SHP77 (cell line): ENCODE measurements around the gene POLE.

Experiments
- DNase-seq, 2 experiments: peaks; one replicate each; lab custom pipeline; 2025; lab: John Stamatoyannopoulos, UW

POLE gene

DNA sequence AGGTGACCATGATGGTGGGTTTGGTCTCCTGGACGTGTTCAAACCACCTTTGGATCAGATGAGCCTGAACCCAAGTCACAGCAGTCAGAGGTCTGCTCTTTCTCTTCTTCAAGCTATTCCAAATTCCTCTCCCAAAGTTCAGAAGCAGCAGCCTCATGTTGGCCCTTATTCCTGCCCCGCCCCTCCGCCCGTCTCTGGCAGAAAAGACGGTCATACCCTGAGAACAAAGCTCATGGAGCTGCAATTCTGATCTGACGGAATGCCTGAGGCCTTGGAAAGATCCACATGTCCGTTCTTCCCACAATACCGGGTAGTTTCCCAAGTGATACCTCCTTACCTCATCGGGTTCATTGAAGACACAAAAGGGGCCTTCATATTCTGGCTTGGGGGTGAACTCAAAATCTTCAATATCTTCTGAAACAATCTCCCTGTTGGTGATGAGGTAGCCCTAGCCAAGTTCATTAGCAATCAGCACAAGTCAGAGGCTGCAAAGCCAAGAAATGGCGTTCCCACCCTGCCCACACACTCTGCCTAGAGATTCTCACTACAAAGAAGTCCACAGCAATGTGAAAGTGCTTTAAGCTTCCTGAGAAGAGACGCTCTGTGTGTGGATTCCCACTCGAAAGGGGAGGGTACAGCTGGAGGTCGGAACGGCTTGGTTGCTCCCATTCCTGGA lies 11.2 kb downstream of the POLE start:
- no peak for DNase-seq

DNA sequence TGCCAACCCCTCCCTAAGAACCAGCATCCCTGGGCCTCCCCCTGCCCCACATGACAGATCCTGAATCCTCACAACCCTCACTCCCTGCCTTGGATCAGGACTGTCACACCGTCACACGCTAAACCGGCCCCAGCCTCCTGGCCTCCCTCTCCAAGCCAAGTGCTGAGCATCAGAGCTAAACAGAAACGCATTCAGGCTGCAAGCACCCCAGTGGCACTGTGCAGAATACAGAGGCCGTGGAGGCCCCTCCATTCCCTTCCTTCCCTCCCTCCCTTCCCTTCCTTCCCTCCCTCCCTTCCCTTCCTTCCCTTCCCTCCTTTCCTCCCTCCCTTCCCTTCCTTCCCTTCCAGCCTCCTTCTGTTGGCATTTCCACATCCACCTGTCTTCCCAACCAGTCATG lies 12.6 kb downstream of the POLE start:
- DNase-seq, result no peak

DNA sequence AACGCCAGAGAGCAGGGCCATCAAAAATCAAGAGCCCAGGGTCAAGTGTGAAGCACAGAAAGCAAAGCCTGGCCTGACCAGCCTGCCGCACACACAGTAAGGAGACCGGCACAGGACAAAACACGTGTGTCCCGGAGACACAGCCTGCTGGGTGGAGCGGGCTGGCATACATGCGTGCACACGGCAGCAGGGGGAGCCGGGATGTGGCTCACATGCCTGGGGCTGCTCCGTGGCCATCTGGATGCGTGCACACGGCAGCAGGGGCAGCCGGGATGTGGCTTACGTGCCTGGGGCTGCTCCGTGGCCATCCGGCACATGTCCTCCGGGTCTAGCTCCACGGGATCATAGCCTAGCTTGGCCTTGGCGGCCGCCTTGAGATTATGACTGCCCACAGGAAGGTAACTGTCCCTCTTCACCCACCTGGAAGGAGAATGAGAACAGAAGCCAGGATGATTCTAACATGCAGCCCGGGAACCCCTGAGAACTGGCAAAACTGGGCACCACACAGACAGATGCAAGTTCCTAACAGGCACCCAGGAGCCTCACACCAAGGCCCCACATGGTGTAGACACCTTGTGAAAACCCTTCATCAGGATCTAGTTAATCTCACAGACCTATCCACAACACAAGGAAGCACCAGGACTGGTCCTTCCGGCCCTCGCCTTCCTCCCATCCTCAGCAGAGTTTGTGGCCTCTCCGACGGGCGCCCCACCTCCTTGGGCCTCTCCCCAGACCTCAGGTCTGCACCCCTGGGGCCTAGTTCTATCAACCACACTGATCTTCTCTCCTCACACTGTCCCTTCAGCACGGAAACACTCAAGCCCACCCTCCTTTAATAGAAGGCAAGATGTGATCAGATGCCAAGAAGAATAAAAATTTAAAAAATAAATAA lies 13.6 kb downstream of the POLE start:
- DNase-seq, result no peak

DNA sequence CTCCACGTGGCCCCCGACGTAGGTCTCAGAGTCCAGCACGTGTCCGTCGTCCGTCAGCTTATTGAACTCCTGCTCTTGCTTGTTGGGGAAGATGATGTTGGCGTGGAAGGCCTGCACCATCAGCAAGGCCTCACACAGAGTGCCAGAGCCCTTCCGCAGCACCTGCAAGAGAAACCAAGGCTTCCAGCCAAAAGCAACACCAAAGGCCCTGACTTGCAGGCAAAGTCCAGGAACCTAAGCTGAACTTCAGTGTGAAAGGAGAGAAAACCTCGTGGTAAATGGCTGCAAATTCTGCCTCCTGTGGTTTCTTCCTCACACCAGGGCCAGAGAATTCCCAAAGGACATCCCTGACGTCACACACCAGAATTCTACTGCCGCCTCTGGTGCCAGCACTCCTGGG lies 14.5 kb downstream of the POLE start:
- DNase-seq, result no peak

DNA sequence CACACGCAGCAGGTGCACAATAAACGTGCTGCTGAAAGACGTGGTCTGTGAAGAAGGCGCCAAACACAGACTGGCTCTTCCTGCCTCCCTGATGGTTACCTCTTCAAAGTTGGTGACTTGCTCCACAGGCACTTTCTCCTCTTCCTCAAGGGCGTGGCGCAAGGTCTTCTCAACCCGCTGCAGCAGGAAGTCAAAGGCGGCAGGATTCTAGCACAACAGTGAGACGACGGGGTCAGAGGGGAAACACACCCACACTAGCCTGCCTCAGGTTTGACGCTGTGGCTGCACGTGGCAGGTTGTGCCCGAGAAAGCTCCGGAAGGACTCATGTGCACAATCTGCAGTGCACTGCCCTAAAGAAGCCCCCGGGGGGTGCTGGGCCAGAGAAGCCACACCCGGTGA lies 15.0 kb downstream of the POLE start:
- no peak for DNase-seq

DNA sequence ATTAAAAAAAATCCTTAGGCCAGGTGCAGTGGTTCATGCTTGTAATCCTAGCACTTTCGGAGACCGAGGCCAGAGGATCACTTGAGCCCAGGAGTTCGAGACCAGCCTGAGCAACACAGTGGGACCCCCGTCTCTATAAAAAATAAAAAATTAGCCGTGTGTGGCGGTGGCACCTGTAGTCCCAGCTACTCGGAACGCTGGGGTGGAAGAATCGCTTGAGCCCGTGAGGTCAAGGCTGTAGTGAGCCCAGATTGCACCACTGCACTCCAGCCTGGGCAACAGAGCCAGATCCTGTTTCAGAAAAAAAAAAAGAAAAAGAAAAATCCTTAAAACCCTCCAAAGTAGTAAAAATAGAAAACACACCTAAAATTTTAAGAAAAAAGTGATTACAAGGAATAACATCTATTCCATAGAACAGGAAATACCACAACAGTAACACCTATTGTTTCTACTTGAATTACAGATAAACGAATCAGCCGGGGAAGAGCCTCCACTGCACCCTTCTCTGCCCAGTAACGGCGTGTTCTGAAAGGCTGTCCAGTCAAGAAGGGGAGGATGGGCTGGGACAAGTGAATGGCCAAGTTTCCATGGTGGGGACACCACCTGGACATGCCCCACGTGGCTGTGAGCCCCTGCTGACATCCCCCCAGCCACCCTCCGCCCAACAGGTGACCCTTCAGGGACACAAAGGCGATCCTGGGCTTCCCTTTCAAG lies 17.8 kb downstream of the POLE start:
- DNase-seq, result no peak

DNA sequence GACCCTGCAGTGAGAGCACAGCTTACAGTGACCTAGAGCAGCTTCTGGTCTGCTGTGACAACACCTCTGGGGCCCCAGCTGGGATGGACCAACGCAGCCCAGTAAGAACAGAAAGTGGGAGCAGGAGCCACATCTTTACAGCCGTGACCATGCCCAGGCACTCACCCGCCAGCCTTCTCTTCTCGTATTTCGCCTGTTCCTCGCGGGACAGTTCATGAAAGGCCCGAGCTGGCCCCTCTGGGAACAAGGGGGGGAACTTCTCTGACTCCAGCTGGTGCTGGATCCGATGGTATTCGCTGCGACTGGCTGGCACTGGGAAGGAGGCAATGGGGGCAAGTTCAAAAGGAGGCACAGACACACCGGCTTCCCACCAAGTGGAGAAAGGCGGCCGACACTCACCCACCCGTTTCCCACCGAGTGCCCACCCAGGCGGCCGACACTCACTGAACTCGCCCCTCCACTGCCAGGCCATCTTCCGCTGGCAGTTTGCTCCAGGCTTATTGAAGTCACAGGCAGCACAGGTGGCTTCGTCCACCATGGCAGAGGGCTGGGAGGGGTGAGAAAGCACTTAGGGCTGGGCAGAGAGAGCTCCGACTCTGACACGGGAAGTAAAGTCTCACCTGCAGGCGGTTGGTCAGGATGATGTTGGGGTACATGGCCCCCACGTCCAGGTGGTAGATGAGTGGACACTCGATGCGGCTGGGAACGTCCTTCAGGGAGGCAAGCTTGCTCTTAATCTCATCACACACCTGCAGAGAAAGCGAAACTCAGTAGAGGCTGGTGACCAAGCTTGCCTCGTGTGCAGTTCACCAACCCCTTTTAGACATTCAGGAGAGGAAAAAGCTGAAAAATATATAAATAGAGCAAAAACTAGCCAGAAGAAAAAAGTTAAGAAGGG lies 18.7 kb downstream of the POLE start:
- DNase-seq, result no peak

DNA sequence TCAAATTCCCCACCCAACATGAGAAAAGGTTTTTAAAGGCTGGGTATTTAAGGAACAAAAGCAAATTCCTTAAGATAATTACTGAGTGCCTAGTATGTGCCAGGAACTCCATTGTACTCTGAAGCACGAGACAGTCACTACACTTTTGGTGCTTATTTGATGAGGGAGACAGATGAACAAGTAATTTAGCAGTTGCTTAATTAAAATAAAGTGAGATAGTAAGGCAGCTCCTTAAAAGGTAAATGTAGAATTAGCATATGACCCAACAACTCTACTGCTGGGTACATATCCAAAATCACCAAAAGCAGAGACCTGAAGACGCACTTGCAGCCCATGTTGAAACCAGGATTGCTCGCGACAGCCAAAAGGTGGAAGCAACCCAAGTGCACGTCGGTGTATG lies 21.3 kb downstream of the POLE start:
- DNase-seq, result no peak

DNA sequence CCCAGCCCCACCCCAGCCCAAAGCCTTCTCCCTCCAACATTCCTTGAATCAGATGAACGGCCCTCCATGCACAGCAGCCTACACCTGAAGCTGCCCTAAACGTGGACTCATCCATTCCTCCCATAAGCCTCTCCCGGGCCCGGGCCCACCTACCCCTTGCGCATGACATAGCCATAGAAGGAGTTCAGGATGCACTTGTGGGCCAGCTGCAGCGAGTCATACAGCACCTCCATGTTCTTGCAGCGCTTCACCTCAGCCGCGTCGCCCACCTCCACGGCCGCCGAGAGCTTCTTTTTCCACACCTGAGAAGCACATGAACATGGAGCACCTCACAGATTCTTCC lies 22.0 kb downstream of the POLE start:
- DNase-seq, result no peak

DNA sequence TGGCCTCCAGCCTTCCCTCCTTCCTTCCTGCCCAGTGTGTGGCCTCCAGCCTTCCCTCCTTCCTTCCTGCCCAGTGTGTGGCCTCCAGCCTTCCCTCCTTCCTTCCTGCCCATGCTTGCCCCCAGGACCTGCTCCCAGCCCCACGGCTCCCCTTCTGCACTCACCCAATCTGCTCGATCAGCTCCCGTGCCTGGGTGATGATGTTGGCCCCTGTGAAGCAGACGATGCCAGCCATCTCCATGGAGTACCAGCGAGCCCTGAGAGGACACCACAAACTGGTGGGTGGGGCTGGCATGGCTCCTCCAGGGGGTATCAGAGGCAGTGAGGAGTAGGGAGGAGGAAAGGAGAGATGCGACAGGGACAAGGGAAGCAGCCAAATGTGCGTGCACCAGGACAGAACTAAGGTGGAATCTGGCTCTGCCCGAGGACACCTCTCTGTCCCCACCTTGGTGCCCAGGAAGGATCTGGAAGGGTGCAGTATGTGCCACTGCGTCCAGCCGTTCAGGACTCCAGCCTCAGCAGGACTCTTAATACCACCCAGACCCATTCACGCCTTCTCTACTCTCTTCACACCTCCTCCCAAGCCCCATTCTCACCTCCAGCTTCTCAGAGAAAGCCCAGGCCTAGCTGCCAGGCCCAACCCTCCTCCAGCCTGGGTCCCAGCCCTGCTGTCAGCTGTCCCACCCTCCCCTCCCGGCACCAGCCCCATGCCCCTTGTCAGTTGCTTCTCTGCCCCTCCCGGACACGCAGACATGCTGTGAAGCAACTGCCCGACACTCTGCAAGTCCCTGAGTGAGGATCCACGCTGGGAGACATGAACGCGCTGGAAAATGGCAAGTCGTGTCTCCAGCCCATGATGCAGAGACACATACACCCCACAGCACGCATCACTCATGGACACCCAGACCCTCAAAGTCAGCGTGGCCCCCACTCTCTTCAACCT lies 22.7 kb downstream of the POLE start:
- no peak for DNase-seq

DNA sequence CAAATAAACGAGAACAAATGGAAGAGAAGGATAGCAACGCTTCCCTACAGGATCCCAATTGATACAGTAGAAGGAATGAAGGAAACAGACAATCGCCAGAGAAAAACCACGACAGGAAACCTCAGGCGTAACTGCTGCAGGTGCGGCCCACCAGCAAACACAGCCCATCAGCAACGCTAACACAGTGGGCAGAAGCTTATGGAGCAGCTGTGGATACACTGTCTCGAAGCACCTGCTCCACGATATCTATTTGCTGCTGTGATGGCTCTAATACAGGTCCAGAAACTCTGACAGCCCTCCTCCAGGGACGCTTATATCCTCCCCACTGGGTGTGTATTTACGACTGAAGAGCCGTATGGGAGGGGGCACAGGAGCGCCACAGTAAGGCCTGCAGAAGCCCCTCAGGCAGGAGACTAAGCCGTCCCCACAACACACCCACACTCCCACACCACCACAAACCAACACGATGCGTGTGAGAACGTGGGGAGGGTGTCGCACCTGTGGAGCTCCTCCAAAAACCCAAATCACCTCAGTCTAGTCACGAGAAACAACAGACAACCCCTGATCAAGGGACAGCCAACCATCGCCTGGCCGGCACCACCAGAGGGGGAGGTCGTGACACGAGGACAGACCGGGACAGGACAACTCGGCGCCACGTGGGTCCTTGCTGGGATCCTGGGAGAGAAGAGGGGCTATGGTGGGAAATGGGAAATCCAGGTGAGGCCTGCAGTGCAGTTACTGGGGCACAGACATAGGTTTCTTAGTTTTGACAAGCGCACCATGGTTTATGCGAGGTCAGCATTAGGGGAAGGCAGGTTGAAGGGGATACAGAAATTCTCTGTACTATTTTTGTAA lies 24.0 kb downstream of the POLE start:
- DNase-seq, result no peak

DNA sequence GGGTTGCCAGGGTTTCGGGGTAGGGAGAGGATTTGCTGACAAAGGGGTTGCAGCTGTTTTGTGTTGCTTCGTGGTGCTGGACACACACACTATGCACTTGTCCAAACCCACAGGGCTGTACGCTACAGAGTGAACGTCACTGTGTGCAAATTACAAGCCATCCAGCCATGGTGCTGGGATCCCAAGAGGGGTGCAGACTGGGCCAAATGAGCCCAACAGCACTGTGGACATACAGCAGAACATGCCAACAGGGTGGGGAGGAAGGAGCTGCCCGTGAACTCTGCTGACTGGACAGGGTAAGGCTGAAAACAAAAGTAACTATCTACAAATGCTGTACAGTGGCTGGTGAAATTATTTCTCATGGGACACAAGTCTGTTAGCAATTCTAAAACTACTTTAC lies 25.2 kb downstream of the POLE start:
- DNase-seq, result no peak

DNA sequence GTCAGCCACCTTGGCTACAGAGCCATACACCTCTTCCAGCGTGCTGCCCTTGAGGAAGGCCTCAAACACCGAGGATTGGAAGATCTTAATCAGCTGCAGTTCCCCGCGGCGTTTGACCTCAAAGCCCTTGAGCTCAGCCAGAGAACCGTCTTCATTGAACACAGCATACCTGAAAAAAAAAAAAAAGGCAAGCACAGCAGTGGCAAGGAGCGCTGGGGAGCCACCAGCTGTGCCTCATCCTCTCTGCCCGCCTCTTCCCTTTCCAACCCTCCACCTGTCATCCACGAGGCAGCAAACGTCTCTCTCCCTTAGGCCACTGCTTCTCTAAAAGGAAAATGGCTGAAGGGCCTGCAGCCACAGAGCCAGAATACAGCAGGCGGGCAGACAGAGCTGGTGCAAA lies 26.1 kb downstream of the POLE start:
- DNase-seq, result no peak

DNA sequence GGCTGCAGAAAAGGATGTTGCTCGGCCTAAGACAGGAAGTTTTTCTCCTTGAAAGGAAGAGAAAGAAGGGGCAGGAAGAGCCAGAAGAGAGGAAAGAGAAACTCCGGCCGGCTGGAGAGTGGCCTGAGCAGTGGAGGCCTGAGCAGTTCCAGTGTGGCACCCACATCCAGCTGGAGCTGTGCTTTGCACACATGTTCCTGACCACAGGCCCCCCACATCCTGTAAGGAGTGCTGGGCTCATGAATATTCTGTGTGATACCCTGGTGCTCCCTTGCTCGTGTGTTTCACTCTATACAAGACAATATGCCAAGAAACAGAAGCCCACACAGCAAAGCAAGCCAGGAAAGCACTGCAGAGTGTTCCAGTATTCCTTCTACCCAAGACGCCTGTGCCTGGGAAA lies 27.1 kb downstream of the POLE start:
- no peak for DNase-seq

DNA sequence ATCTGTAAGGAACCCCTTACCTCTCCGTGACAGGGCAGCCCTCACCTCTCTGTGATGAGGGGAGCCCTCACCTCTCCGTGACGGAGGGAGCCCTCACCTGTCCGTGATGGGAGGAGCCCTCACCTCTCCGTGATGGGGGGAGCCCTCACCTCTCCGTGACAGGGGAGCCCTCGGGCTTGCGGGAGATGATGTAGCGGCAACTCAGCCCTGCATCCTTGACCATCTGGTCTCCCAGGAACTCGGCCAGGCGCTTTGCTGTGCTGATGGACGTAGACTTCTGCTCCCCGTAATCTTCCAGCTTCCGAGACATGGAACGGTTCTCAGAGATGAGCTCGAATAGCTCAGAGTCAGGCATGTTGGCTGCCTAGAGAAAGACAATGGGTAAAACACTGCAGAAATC lies 28.0 kb downstream of the POLE start:
- no peak for DNase-seq

DNA sequence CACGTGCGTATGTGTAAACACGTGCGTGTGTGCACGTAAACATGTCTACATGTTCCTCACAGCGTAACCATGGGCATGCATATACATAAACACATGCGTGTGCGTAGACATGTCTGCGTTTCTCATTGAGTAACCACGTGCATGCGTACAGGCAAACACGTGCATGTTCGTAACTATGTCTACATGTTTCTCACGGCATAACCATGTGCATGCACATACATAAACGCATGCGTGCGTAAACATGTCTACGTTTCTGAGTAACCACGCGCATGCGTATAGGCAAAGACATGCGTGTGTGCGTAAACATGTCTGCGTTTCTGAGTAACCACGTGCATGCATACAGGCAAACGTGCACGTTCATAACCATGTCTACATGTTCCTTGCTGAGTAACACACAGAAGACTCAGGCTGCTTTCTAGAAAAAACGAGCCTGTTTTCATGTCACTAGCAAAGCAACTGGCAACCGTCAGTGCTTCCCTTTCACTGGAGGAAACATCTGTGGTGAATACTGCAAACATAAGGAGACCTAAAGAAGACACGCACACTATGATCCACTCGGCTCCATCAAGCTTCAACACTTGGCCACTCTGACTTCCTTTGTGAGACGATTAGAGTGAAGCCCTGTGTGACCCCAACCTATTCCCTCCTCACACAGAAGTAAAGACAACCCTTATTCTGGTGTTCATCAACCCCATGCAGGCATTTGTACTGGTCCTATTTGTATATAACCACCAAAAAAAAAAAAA lies 28.8 kb downstream of the POLE start:
- DNase-seq, result no peak

DNA sequence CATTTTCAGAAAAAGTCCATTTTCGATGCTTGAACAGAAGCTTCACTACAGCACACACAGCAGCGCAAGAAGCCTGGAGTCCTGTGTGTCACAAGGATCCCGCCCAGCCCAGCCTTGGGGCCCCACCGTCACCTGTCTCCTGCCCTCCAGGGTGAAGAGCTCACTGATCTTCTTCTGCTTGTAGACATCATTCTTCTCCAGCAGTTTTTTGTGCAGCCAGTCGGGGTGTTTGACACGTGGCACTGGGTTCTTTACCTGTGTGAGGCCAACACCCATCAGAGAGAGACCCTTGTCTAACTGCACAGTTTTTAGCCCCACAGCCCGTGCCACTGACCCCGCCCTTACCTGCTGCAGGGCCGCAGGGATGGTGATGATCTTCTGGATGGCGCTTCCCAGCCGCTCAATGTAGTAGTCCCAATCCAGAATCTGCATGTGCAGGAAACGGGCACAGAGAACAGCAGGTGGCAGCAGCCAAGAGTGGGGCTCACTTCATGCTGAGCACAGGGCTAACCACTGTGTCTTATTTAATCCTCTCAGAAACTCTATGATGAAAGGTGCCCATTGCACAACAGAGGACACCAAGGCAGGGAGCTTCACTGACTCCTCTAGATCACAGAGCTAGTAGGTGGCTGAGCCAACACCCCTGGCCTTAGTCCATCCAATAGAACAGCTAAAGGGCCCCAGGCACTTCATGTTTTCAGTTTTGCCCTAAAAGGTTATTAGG lies 30.0 kb downstream of the POLE start:
- DNase-seq, result no peak

DNA sequence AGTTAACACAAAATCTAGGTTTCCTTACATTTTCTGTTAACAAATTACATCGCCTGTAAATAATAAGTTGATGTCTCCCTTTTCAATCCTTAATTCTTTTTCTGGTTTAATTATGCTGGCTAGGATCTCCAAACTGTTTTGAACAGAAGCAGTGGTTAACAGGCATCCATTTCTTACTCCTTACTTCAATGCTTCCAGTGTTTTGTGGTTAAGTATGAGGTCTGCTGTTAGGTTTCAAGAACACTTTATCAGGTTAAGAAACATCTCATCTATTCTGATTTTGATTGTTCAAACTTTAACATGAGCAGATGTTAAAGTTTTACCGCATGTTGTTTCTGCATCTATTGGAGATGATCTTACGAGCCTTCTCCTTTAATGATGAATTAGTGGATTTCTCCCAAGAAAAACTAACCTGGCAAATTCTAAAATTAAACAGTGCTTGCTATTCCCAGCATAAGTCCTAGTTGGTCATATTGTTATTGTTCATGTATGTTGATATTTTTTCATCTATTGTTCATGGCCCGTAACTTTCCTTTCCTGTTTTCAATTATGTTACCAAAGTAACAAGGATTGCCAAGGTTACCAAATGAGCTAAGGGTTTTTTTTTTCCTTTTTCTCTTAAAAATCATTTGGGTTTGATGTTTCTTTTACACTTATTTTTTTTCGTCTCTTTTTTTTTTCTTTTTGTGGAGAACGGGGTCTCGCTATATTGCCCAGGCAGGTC lies 33.4 kb downstream of the POLE start:
- no peak for DNase-seq
